HCT116 (cell line): ENCODE measurements around the gene SLC22A23. TPM values are rescaled to one million over a fixed set of nuclear protein-coding genes. Genes with fewer than 3 reads are reported as not detected.

ENCODE experiments used
- ATAC-seq: fragments of 200-7000 bp; cut with Tn5 transposase; 2 replicates; pipeline ENCODE4 v1.9.1; 2020; ENCODE audit warnings: mild to moderate bottlenecking, moderate library complexity
- BruUV-seq: library from RNA; stranded (reverse); fragments of 400-500 nt; replicated peaks from 2 replicates; lab custom pipeline; 2021; lab: Mats Ljungman, UMichigan
- CTCF ChIA-PET: fragments of 300-600 bp; sonication (Branson Sonifier 250); formaldehyde crosslinking; loops from one replicate; lab custom pipeline; 2021; ENCODE audit warnings: antibody characterized with exemption; lab: Charles Lee
- POLR2A ChIA-PET: fragments of 300-600, 350-600 bp; sonication (Branson Sonifier 250); formaldehyde crosslinking; loops from one replicate; lab custom pipeline; 2021; ENCODE audit warnings: antibody characterized with exemption; lab: Charles Lee
- RAD21 ChIA-PET, 2 experiments: fragments of 300-600 bp; sonication (Branson Sonifier 250); formaldehyde crosslinking; loops; one replicate each; lab custom pipeline; 2023; ENCODE audit warnings: low total read pairs in 2 of 2; ENCODE audit not compliant: uncharacterized antibody in 2 of 2, unreplicated experiment in 2 of 2, low non-redundant PET in 1 of 2; lab: Charles Lee
- DNase-seq: peaks from one replicate; pipeline ENCODE4 v3.0.0-alpha.2; 2010; ENCODE audit warnings: low read depth, low spot score
- H2AFZ ChIP-seq: fragments of 200-600 bp; shearing (Covaris generic), sonication (generic); 2 replicates; pipeline ENCODE4 v1.6.1; 2017; ENCODE audit warnings: low read depth, mixed run types, mixed read lengths, antibody characterized with exemption, low read length; ENCODE audit not compliant: poor library complexity, severe bottlenecking
- H3K27ac ChIP-seq: 2 replicates; pipeline ENCODE4 v1.5.1; 2012; ENCODE audit warnings: low read depth, low read length
- H3K27me3 ChIP-seq: fragments of 200-600 bp; sonication (generic); 2 replicates; pipeline ENCODE4 v1.6.1; 2016; ENCODE audit warnings: mixed run types, low read length, mixed read lengths; ENCODE audit not compliant: insufficient read depth
- H3K36me3 ChIP-seq, 2 experiments: fragments of 200-500 bp in 1 of 2; fragments of 200-600 bp in 1 of 2; sonication (Bioruptor generic) in 1 of 2; sonication (generic) in 1 of 2; 2 replicates each; pipeline versions ENCODE4 v1.5.1 to v1.6.1; 2014 to 2016; ENCODE audit warnings: low read length in 2 of 2, inconsistent platforms in 1 of 2, mixed read lengths in 1 of 2, mixed run types in 1 of 2; ENCODE audit not compliant: insufficient read depth in 2 of 2, control insufficient read depth in 1 of 2
- H3K4me1 ChIP-seq, 2 experiments: fragments of 200-600 bp in 1 of 2; sonication (generic) in 1 of 2; 2 replicates each; pipeline versions ENCODE4 v1.5.1 to v1.6.1; 2012 to 2017; ENCODE audit warnings: low read length in 2 of 2, inconsistent platforms in 1 of 2, mild to moderate bottlenecking in 1 of 2, mixed read lengths in 1 of 2, mixed run types in 1 of 2, moderate library complexity in 1 of 2; ENCODE audit not compliant: insufficient read depth in 2 of 2, control insufficient read depth in 1 of 2
- H3K4me2 ChIP-seq: fragments of 200-600 bp; sonication (generic); 2 replicates; pipeline ENCODE4 v1.6.1; 2017; ENCODE audit warnings: mixed run types, low read length, mixed read lengths
- H3K4me3 ChIP-seq, 2 experiments: fragments of 200-600 bp in 1 of 2; sonication (generic) in 1 of 2; replicated peaks in 1 of 2; 2 replicates each; pipeline ENCODE4 v1.5.1; 2011 to 2016; ENCODE audit warnings: low read length in 2 of 2, control low read depth in 1 of 2, low read depth in 1 of 2, mild to moderate bottlenecking in 1 of 2, mixed read lengths in 1 of 2, mixed run types in 1 of 2
- H3K79me2 ChIP-seq: fragments of 200-600 bp; sonication (generic); 2 replicates; pipeline ENCODE4 v1.6.1; 2017; ENCODE audit warnings: mild to moderate bottlenecking, mixed run types, low read length, moderate library complexity, mixed read lengths; ENCODE audit not compliant: insufficient read depth
- H3K9ac ChIP-seq: fragments of 200-600 bp; sonication (generic); 2 replicates; pipeline ENCODE4 v1.6.1; 2016; ENCODE audit warnings: low read length, mixed read lengths
- H3K9me2 ChIP-seq: fragments of 200-600 bp; sonication (generic), shearing (Covaris generic); 2 replicates; pipeline ENCODE4 v1.6.1; 2017; ENCODE audit warnings: mixed run types, mild to moderate bottlenecking, moderate library complexity; ENCODE audit not compliant: insufficient read depth
- H3K9me3 ChIP-seq, 2 experiments: fragments of 200-500 bp in 1 of 2; fragments of 200-600 bp in 1 of 2; sonication (Bioruptor generic) in 1 of 2; sonication (generic) in 1 of 2; 2 replicates each; pipeline ENCODE4 v1.6.1; 2014 to 2017; ENCODE audit warnings: low read length in 2 of 2, mixed read lengths in 2 of 2, inconsistent platforms in 1 of 2, low read depth in 1 of 2, mild to moderate bottlenecking in 1 of 2, mixed run types in 1 of 2, moderate library complexity in 1 of 2; ENCODE audit not compliant: control insufficient read depth in 1 of 2, insufficient read depth in 1 of 2
- H4K20me1 ChIP-seq: fragments of 200-600 bp; sonication (generic), shearing (Covaris generic); 2 replicates; pipeline ENCODE4 v1.6.1; 2017; ENCODE audit warnings: mixed run types, mild to moderate bottlenecking, moderate library complexity; ENCODE audit not compliant: insufficient read depth
- CBX3 ChIP-seq: IDR thresholded peaks from 2 replicates; pipeline ENCODE4 v1.6.1; 2012; ENCODE audit warnings: low read depth
- CEBPB ChIP-seq: IDR thresholded peaks from 2 replicates; pipeline ENCODE4 v1.6.1; 2012; ENCODE audit warnings: low read depth
- EGR1 ChIP-seq: IDR thresholded peaks from 2 replicates; pipeline ENCODE4 v1.6.1; 2012; ENCODE audit warnings: low read depth
- ELF1 ChIP-seq: IDR thresholded peaks from 2 replicates; pipeline ENCODE4 v1.6.1; 2012; ENCODE audit warnings: low read depth, borderline replicate concordance
- EZH2 ChIP-seq: fragments of 200-600 bp; sonication (generic); IDR thresholded peaks from 2 replicates; pipeline ENCODE4 v1.6.1; 2017; ENCODE audit warnings: antibody characterized with exemption, mixed run types
- EZH2phosphoT487 ChIP-seq: fragments of 200-600 bp; IDR thresholded peaks from 2 replicates; pipeline ENCODE4 v1.6.1; 2018; ENCODE audit warnings: antibody characterized with exemption, borderline replicate concordance
- POLR2AphosphoS5 ChIP-seq: IDR thresholded peaks from 2 replicates; pipeline ENCODE4 v1.6.1; 2011; ENCODE audit warnings: mild to moderate bottlenecking, low read depth, low read length, moderate library complexity
- SRF ChIP-seq: IDR thresholded peaks from 2 replicates; pipeline ENCODE4 v1.6.1; 2012; ENCODE audit warnings: low read depth
- TCF7L2 ChIP-seq: IDR thresholded peaks from 2 replicates; pipeline ENCODE4 v1.7.0; 2011; ENCODE audit warnings: borderline replicate concordance, inconsistent platforms; ENCODE audit not compliant: insufficient read depth, insufficient read length; ENCODE audit errors: extremely low read depth
- ZBTB33 ChIP-seq: IDR thresholded peaks from 2 replicates; pipeline ENCODE4 v1.6.1; 2011; ENCODE audit warnings: mild to moderate bottlenecking, low read length, moderate library complexity; ENCODE audit not compliant: insufficient replicate concordance; ENCODE audit errors: extremely low read depth
- ZNF274 ChIP-seq: fragments of 200-500 bp; sonication (Bioruptor generic); IDR thresholded peaks from 2 replicates; pipeline ENCODE4 v1.6.1; 2014; ENCODE audit warnings: mild to moderate bottlenecking, low read depth, low read length, inconsistent platforms
- intact Hi-C: fragments of 100-400 bp; cut with micrococcal nuclease; formaldehyde crosslinking; loops from 2 replicates; pipeline ENCODE4 v1.10.0; 2022
- total RNA-seq: library from RNA; stranded (reverse); gene quantifications from one replicate; pipeline ENCODE4 v1.2.1, GENCODE V29; 2021; ENCODE audit not compliant: unreplicated experiment

SLC22A23 gene
- total RNA-seq, 1 experiment from 2014 or later: 11.5 TPM

- Histone ChIP-seq H2AFZ (no peak overlapping the region), H3K9ac (no peak overlapping the region), H3K4me3 (no peak overlapping the region), H3K79me2 (no peaks in the 10 kb centered on the region), H3K27me3 (no peaks in the 10 kb centered on the region), H3K4me2 (no peak overlapping the region), H4K20me1 (no peaks in the 10 kb centered on the region), H3K27ac (no peak overlapping the region), H3K4me1 (peaks cover 0 to 30% of the 10 kb centered on the region in 2 experiments; a peak in 2 of 4 replicates), H3K36me3 (no peaks in the 10 kb centered on the region), H3K9me2 (no peaks in the 10 kb centered on the region), H3K9me3 (no peaks in the 10 kb centered on the region)
- POLR2A ChIA-PET: interaction anchor here (1.2 kb wide), 1 partner anchor 96 kb away, joined by 3 read pairs; the partner anchor contains the start of gene TUBB2A
- BruUV-seq: no TSS peak
- TF ChIP-seq SRF (no peak), TCF7L2 (no peak), CEBPB (no peak), ZBTB33 (no peak)
- DNase-seq: no peak
- ATAC-seq: no peak
- CTCF ChIA-PET: no interaction called here
- intact Hi-C loops: loop anchor here (5.0 kb wide), 1 partner anchor 256 kb away; the partner anchor contains the start of gene NQO2
- RAD21 ChIA-PET: no interaction called here
Observed at GRCh38 chr6:3253597-3253961, 203.3 kb downstream of the SLC22A23 start.

- DNase-seq (no peak), ATAC-seq (peak; percentile 22; the same call in 1 of the 2 replicates)
- TF ChIP-seq CEBPB: no peak
- no peak for TF ChIP-seq ELF1
- no peak for TF ChIP-seq SRF
- no peak for TF ChIP-seq CBX3
- TF ChIP-seq ZNF274: no peak
- TF ChIP-seq POLR2AphosphoS5: no peak
- no peak for TF ChIP-seq EZH2phosphoT487
- no peak for TF ChIP-seq EGR1
- TF ChIP-seq EZH2: no peak
- TF ChIP-seq TCF7L2: no peak
- ChIA-PET RAD21 (no interaction called here), POLR2A (interaction anchor here (2.0 kb wide), 1 partner anchor 96 kb away, joined by 14 read pairs; the partner anchor contains the start of gene TUBB2A), CTCF (interaction anchor here (2.6 kb wide), 1 partner anchor 127 kb away, joined by 16 read pairs; no protein-coding TSS in a partner anchor)
- no peaks in the 10 kb centered on the region for H3K9me2 ChIP-seq
- no peak overlapping the region for H3K4me3 ChIP-seq
- no peak overlapping the region for H2AFZ ChIP-seq
- no peaks in the 10 kb centered on the region for H3K27me3 ChIP-seq
- no peaks in the 10 kb centered on the region for H4K20me1 ChIP-seq
- H3K4me2 ChIP-seq: peak overlapping the region; percentile 51
- H3K27ac ChIP-seq: no peak overlapping the region
- intact Hi-C loops: loop anchor here (5.0 kb wide), 1 partner anchor 256 kb away; the partner anchor contains the start of gene NQO2
- no peaks in the 10 kb centered on the region for H3K36me3 ChIP-seq
- no peak overlapping the region for H3K9ac ChIP-seq
- no peaks in the 10 kb centered on the region for H3K9me3 ChIP-seq
- H3K79me2 ChIP-seq: no peaks in the 10 kb centered on the region
- H3K4me1 ChIP-seq: peaks cover 0 to 28% of the 10 kb centered on the region in 2 experiments; a peak in 2 of 4 replicates
- BruUV-seq: no TSS peak
Observed at GRCh38 chr6:3252861-3253596, 203.8 kb downstream of the SLC22A23 start.
